ENCODE data around the gene NEMP1.

The NEMP1 gene

DNA sequence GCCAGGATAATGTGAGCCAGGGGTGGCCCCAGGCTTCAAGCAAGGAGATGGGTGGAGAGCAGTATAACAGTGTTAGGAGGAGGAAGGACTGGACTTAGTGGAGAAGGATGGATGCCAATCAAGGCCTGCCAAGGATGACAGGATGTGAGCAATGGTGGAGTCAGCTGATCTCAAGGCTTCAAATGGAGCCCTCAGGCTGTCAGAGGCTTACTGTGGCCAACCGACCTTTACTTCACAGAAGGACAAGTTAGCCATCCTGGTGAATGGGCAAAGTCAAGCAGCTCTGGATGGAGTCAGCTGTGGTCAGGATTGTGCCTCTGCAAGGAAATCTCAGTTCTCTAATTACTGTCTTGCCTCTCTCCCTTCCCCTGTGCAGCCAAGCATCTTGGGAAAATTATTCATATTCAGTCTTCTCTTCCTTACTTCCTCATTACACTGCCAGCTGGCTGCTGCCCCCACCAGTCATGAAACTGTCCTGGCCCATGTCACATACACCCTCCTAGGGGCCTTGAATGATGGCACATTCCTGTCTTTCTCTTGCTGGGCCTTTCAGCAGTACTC, 40.2 kb upstream of the NEMP1 start:
- peak overlapping the region; percentile 13 for H3K4me2 ChIP-seq (ENCODE audit: low read length)
- no peak overlapping the region for H3K4me3 ChIP-seq (ENCODE audit: low read length)
- no peaks in the 10 kb centered on the region for H3K27me3 ChIP-seq (ENCODE audit: control insufficient read depth, insufficient read depth, low read length)
- H3K9me3 ChIP-seq (replicated peaks; ENCODE audit: low read length): no peaks in the 10 kb centered on the region
- H3K4me1 ChIP-seq (ENCODE audit: control insufficient read depth, insufficient read depth, low read length): peaks cover 18% of the 10 kb centered on the region
- peak overlapping the region; percentile 14 for H3K9ac ChIP-seq (ENCODE audit: low read depth, low read length)
- no peaks in the 10 kb centered on the region for H3K36me3 ChIP-seq (ENCODE audit: insufficient read depth, low read length)

DNA sequence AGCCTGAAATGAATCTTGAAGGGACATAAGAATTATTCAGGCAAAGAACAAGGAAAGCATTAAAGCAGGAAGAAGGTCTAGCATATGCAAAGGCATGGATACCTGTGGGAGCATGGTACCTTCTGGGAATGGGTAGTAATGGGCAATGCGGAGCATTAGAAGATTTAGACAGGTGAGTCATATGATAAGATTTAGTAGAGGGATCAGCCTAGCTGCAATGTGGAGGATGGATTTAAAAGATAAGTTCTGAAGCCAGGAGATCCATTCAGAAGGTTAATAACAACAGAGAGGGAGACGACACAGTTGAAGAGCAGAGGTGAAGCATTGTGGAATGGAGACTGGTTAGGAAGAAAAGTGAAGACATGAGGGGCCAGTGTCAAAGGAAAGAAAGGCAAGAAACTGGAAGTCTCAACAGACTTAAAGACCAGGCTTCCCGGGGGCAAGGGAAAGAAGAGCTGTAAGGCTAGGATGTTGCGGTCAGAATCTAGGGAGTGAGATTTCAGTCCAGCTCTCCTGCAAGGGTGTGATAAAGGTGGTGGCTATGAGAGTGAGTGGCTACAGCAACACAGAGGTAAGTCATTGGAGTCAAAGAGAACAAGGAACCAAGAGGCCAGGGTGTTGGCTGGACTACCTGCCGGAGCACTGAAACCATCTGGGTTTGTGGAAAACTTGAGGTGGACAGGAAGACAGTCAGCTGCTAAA, 38.1 kb upstream of the NEMP1 start:
- no peak overlapping the region for H3K9ac ChIP-seq (ENCODE audit: low read depth, low read length)
- no peak overlapping the region for H3K4me2 ChIP-seq (ENCODE audit: low read length)
- no peaks in the 10 kb centered on the region for H3K27me3 ChIP-seq (ENCODE audit: control insufficient read depth, insufficient read depth, low read length)
- H3K9me3 ChIP-seq (replicated peaks; ENCODE audit: low read length): no peaks in the 10 kb centered on the region
- H3K4me1 ChIP-seq (ENCODE audit: control insufficient read depth, insufficient read depth, low read length): peaks cover 30% of the 10 kb centered on the region
- no peak overlapping the region for H3K4me3 ChIP-seq (ENCODE audit: low read length)
- H3K36me3 ChIP-seq (ENCODE audit: insufficient read depth, low read length): no peaks in the 10 kb centered on the region

GRCh38 chr12:57112492-57113294, 34.1 kb upstream of the NEMP1 start:
- Histone ChIP-seq H3K9ac (ENCODE audit: low read depth, low read length) (peak overlapping the region; percentile 18), H3K4me3 (ENCODE audit: low read length) (peak overlapping the region; percentile 82)

DNA sequence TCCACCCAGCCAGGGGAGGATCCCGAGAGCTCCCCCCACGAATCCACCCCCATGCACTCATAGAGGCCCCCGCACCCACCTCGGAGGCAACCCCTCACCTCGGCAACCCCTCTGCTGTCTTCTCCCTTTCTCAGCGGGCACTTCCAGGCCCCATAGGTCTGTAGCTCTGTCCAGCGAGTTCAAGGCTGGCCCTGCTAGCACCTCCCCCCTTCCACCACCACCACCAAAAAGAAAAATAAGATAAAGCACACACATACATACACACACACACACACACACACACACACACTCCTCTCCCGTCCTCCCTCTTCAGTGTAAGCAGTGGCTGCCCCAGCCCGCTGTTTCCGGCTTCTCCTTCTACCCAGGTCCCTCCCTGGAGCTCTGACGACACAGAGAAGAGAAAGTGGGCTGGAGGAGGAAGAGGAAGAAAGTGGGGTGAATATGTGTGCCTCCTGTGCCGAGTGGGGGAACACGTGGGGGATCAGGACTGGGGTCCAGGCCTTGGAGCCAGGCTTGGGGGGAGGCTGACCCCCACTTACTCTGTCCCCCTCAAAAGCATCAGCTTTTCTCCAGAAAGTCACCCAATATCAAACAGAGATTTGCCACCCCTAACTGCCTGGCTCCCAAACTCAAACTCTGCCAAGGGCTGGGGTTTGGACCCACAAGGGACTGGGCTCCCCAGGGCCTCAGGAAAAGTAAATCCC, 32.6 kb upstream of the NEMP1 start, which contains the start of gene STAT6:
STAT6 (minus strand) TSS at position 332 of the 704 bp plus-strand sequence. CDS start 3,084 bp downstream, outside the sequence.
- Histone ChIP-seq H3K9ac (ENCODE audit: low read depth, low read length) (peak within 1 kb of the TSS; percentile 92), H3K4me1 (ENCODE audit: control insufficient read depth, insufficient read depth, low read length) (peaks cover 32% of the 10 kb centered on the region), H3K36me3 (ENCODE audit: insufficient read depth, low read length) (peaks cover 24% of the 10 kb centered on the region), H3K4me2 (ENCODE audit: low read length) (peak within 1 kb of the TSS; percentile 91), H3K4me3 (ENCODE audit: low read length) (peak within 1 kb of the TSS; percentile 82), H3K9me3 (replicated peaks; ENCODE audit: low read length) (no peaks in the 10 kb centered on the region), H3K27me3 (ENCODE audit: control insufficient read depth, insufficient read depth, low read length) (no peaks in the 10 kb centered on the region)

More at GRCh38 chr12:57112492-57113294, 34.1 kb upstream of the NEMP1 start:
- no peaks in the 10 kb centered on the region for H3K9me3 ChIP-seq (replicated peaks; ENCODE audit: low read length)
- H3K36me3 ChIP-seq (ENCODE audit: insufficient read depth, low read length): peaks cover 10% of the 10 kb centered on the region
- H3K4me2 ChIP-seq (ENCODE audit: low read length): peak overlapping the region; percentile 91
- H3K27me3 ChIP-seq (ENCODE audit: control insufficient read depth, insufficient read depth, low read length): no peaks in the 10 kb centered on the region
- peaks cover 32% of the 10 kb centered on the region for H3K4me1 ChIP-seq (ENCODE audit: control insufficient read depth, insufficient read depth, low read length)

DNA sequence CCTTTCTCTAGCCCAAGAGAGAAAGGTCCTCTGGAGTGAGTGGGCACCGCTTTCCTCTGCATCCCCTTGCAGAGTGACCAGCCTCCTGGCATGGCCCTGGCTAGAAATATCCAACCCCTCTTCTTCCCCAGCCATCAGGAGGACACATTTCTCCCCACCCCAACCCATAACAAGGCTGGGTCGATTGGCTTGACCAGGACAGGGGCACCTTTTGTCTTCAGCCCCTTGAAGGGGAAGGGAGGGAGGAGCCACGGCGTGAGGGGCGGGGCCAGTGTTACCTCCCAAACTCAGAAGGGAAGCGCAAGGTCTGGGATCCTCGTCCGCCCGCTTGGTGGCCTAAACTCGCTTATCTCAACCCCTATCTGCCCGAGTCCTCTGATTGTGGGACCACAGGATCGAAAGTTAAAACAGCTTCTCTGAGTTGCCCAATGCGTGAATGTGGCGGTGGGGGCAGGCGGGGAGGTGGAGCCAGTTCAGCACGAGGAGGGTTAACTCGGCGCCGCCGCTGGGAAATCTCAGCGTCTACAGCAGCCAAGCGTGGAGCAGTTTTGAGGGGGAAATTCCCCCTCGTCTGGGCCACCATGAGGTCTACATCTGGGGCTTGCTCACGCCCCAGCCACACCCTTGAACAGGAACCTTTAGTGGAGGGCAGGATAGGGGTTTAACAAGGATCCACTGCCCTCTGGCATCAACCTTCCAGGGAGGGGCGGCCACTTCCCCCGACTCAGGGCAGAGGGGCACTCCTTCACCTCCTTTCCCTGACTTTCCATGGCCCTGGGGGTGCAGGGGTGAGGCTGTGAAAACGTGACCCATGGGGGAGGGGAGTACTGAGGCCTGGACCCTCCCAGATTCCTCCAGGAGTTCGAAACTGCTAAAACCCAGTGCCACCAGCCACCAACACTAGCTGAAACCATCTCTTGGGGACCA, 31.8 kb upstream of the NEMP1 start:
- peaks cover 32% of the 10 kb centered on the region for H3K4me1 ChIP-seq (ENCODE audit: control insufficient read depth, insufficient read depth, low read length)
- no peaks in the 10 kb centered on the region for H3K27me3 ChIP-seq (ENCODE audit: control insufficient read depth, insufficient read depth, low read length)
- peaks cover 32% of the 10 kb centered on the region for H3K36me3 ChIP-seq (ENCODE audit: insufficient read depth, low read length)
- peak overlapping the region; percentile 92 for H3K9ac ChIP-seq (ENCODE audit: low read depth, low read length)
- peak overlapping the region; percentile 91 for H3K4me2 ChIP-seq (ENCODE audit: low read length)
- H3K4me3 ChIP-seq (ENCODE audit: low read length): peak overlapping the region; percentile 82
- no peaks in the 10 kb centered on the region for H3K9me3 ChIP-seq (replicated peaks; ENCODE audit: low read length)

GRCh38 chr12:57109207-57110103, 30.9 kb upstream of the NEMP1 start:
- no peaks in the 10 kb centered on the region for H3K9me3 ChIP-seq (replicated peaks; ENCODE audit: low read length)
- peak overlapping the region; percentile 82 for H3K4me3 ChIP-seq (ENCODE audit: low read length)
- H3K27me3 ChIP-seq (ENCODE audit: control insufficient read depth, insufficient read depth, low read length): no peaks in the 10 kb centered on the region
- H3K36me3 ChIP-seq (ENCODE audit: insufficient read depth, low read length): peaks cover 41% of the 10 kb centered on the region
- peaks cover 32% of the 10 kb centered on the region for H3K4me1 ChIP-seq (ENCODE audit: control insufficient read depth, insufficient read depth, low read length)
- H3K9ac ChIP-seq (ENCODE audit: low read depth, low read length): peak overlapping the region; percentile 92
- peak overlapping the region; percentile 91 for H3K4me2 ChIP-seq (ENCODE audit: low read length)

DNA sequence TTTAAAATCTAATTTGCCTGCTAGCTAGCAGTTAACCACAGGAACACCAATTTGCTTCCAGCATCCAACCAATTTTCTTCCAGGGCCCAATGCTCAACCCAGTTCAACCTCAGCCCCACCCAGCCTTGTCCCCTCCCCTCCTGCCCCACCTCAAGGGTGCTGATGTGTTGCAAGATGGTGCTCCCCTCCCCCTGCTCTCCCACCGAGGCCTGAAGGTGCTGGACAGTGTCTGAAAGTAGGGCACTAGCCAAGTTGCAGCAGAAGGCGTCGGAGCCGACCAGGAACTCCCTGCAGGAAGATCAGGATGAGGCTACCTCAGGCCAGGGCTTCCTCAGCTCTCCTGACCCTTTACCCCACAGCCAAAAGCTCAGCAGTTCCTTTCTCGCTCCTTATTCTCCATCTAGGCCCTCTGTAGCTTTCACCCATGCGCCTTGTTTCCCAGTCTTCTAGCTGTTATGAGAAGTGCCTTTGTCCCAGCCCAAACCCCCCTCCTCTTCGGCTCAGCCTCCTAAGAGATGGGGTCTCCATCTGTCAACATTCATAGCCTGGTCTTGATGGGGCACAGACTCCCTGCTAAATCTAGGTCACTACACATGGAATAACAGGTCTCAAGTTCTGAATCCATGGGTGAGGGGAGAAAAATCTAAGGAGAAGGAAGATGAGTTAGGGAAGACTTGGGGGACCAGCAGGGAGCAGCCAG, 29.0 kb upstream of the NEMP1 start:
- Histone ChIP-seq H3K27me3 (ENCODE audit: control insufficient read depth, insufficient read depth, low read length) (no peaks in the 10 kb centered on the region), H3K9me3 (replicated peaks; ENCODE audit: low read length) (no peaks in the 10 kb centered on the region), H3K4me1 (ENCODE audit: control insufficient read depth, insufficient read depth, low read length) (peaks cover 29% of the 10 kb centered on the region), H3K9ac (ENCODE audit: low read depth, low read length) (no peak overlapping the region), H3K4me3 (ENCODE audit: low read length) (no peak overlapping the region), H3K36me3 (ENCODE audit: insufficient read depth, low read length) (peaks cover 51% of the 10 kb centered on the region), H3K4me2 (ENCODE audit: low read length) (no peak overlapping the region)

DNA sequence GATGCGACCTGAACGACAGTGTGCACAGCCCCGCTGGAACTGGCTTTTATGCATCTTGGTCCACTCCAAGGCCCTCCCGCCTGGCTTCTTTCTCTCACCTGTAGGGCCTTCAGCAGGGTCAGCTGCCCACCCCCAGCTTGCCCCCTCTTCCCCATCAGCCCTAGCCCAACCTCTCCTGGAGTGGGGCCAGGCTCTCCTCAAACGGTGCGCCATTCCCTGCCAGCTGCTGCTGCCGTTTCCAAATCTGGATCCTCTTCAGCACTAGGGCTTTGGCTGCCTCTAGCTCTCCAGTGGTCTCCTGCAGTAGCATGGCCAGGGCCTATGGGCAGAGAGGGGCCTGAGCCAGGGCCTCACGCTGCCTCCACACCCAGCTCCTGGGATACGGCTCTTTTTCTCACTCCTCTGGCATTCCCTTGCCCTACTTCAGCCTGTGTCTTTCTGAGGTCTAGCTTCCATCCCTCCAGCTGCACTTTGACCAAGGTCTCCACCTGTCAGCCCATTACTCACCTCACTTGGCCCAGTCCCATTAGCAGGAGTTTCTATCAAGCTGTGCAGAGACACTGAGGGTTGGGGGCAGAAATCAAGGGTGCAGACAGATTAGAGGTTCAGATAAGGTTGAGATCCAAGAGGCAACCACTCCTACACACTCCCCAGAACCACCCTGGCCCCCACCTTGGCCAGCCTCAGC, 27.6 kb upstream of the NEMP1 start:
- Histone ChIP-seq H3K27me3 (ENCODE audit: control insufficient read depth, insufficient read depth, low read length) (no peaks in the 10 kb centered on the region), H3K4me3 (ENCODE audit: low read length) (no peak overlapping the region), H3K4me2 (ENCODE audit: low read length) (no peak overlapping the region), H3K9me3 (replicated peaks; ENCODE audit: low read length) (no peaks in the 10 kb centered on the region), H3K36me3 (ENCODE audit: insufficient read depth, low read length) (peaks cover 59% of the 10 kb centered on the region), H3K4me1 (ENCODE audit: control insufficient read depth, insufficient read depth, low read length) (peaks cover 15% of the 10 kb centered on the region), H3K9ac (ENCODE audit: low read depth, low read length) (no peak overlapping the region)

DNA sequence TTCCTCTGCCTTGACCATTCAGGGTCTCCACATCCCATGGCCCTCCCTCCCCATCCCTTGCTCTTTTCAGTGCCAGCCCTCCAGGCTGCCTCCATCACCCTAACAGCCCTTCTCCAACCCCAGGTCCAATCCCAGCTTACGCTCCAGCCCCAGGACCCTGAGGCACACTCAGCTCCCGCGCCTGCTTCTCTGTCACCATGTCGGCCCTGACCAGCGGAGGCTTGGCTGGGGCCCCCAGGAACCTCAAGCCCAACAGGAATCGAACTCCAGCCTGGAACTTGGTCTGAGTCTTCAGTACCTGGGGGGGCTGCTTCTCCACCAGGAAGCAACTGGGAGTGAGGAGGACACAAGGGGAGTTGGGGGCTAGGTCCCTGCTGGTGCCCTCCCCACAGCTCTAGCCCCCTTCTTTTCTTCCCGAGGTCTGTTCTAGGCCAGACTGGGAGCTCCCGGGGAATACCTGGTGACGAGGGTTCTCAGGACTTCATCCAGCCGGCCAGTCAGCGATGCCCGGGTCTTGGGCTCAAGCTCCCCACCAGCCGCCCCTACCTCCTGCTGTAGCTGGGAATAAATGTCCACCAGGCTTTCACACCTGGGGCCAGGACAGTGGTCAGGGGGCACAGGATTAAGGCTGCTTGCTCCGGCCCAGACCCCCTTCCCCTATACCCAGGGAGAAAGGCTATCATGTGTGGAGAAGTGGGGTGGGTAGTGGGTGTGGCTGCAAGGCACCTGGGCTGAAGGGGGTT, 26.6 kb upstream of the NEMP1 start:
- peaks cover 15% of the 10 kb centered on the region for H3K4me1 ChIP-seq (ENCODE audit: control insufficient read depth, insufficient read depth, low read length)
- no peaks in the 10 kb centered on the region for H3K27me3 ChIP-seq (ENCODE audit: control insufficient read depth, insufficient read depth, low read length)
- peaks cover 61% of the 10 kb centered on the region for H3K36me3 ChIP-seq (ENCODE audit: insufficient read depth, low read length)
- no peak overlapping the region for H3K4me3 ChIP-seq (ENCODE audit: low read length)
- H3K9me3 ChIP-seq (replicated peaks; ENCODE audit: low read length): no peaks in the 10 kb centered on the region
- no peak overlapping the region for H3K4me2 ChIP-seq (ENCODE audit: low read length)
- H3K9ac ChIP-seq (ENCODE audit: low read depth, low read length): no peak overlapping the region
